Peyer's patch (tissue), 4 donors: ENCODE data around the gene NLGN1. TPM values are rescaled to one million over a fixed set of nuclear protein-coding genes. Genes with fewer than 3 reads are reported as not detected.
"Not testable (repeated sequence)": the region's sequence is repeated elsewhere in the genome, so short reads cannot be mapped to it uniquely, and the experiment has no call there.

Source experiments
- DNase-seq, 3 donors: peaks; one replicate each; pipeline ENCODE4 v3.0.0-alpha.2; 2017 to 2019
- H3K27ac ChIP-seq, 4 donors: fragments of 200-600 bp; sonication (generic); one replicate each; pipeline ENCODE4 v1.5.1; 2016 to 2019
- H3K27me3 ChIP-seq, 2 donors: fragments of 200-600 bp; sonication (generic); one replicate each; pipeline ENCODE4 v1.5.1; 2019
- H3K36me3 ChIP-seq, 3 donors: fragments of 200-600 bp; sonication (generic); one replicate each; pipeline ENCODE4 v1.5.1; 2016 to 2019
- H3K4me1 ChIP-seq, 4 donors: fragments of 200-600 bp; sonication (generic); one replicate each; pipeline ENCODE4 v1.5.1; 2016 to 2019
- H3K4me3 ChIP-seq, 4 donors: fragments of 200-600 bp; sonication (generic); 1 replicate in 3 of 4; 2 replicates in 1 of 4; pipeline ENCODE4 v1.5.1; 2016 to 2019; ENCODE audit warnings: mild to moderate bottlenecking in 1 of 4
- H3K9me3 ChIP-seq, 4 donors: fragments of 200-600 bp; sonication (generic); one replicate each; pipeline ENCODE4 v1.5.1; 2016 to 2019; ENCODE audit warnings: mild to moderate bottlenecking in 1 of 4
- POLR2A ChIP-seq, 2 donors: fragments of 450-650 bp; IDR thresholded peaks; one replicate each; pipeline ENCODE4 v1.5.1; 2017; ENCODE audit warnings: antibody characterized with exemption in 2 of 2, mild to moderate bottlenecking in 2 of 2, moderate library complexity in 2 of 2
- total RNA-seq, 4 donors: library from RNA; depleted of rRNA; stranded (reverse); fragments of >200 nt; gene quantifications; one replicate each; pipeline ENCODE4 v1.1.0, GENCODE V29; 2016
- TF ChIP-seq, protein P1 (sequence below), 6 experiments: fragments of 450-650 bp in 4 of 6; fragments of 200-600 bp in 2 of 6; sonication (generic) in 1 of 6; IDR thresholded peaks; one replicate each; pipeline ENCODE4 v1.5.1; 2017 to 2019; ENCODE audit warnings: antibody characterized with exemption in 6 of 6, mild to moderate bottlenecking in 3 of 6, moderate library complexity in 1 of 6

Gene NLGN1
- total RNA-seq, 4 donors from 2014 or later = 0.18 to 3.3 (median 1.3) TPM

DNA sequence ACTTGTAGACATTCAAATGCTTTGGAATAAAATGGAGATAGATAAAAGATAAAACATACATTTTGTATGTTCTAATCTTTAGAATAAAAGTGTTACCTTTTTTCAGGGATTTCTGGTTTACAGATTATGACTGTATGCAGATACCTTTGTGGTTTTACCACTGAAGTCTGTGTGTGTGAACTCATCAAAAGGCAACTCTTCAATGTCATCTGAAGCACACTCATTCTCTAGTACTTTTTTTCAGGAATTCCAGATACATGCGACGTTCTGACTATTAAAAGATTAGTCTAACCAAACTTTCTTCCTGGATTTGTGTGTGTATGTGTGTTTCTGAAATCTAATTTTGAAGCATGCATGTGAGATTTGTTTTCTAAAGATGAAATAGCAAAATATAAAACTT lies 188.6 kb downstream of the NLGN1 start:
- Histone ChIP-seq H3K27ac (no peak overlapping the region), H3K4me3 (no peak overlapping the region), H3K4me1 (no peaks in the 10 kb centered on the region), H3K36me3 (no peaks in the 10 kb centered on the region), H3K9me3 (no peaks in the 10 kb centered on the region), H3K27me3 (no peaks in the 10 kb centered on the region)
- DNase-seq = no peak
- no peak for TF ChIP-seq POLR2A (IDR thresholded peaks at IDR 0.05)
- TF ChIP-seq, protein P1, sequence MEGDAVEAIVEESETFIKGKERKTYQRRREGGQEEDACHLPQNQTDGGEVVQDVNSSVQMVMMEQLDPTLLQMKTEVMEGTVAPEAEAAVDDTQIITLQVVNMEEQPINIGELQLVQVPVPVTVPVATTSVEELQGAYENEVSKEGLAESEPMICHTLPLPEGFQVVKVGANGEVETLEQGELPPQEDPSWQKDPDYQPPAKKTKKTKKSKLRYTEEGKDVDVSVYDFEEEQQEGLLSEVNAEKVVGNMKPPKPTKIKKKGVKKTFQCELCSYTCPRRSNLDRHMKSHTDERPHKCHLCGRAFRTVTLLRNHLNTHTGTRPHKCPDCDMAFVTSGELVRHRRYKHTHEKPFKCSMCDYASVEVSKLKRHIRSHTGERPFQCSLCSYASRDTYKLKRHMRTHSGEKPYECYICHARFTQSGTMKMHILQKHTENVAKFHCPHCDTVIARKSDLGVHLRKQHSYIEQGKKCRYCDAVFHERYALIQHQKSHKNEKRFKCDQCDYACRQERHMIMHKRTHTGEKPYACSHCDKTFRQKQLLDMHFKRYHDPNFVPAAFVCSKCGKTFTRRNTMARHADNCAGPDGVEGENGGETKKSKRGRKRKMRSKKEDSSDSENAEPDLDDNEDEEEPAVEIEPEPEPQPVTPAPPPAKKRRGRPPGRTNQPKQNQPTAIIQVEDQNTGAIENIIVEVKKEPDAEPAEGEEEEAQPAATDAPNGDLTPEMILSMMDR (IDR thresholded peaks at IDR 0.05) = no peak

DNA sequence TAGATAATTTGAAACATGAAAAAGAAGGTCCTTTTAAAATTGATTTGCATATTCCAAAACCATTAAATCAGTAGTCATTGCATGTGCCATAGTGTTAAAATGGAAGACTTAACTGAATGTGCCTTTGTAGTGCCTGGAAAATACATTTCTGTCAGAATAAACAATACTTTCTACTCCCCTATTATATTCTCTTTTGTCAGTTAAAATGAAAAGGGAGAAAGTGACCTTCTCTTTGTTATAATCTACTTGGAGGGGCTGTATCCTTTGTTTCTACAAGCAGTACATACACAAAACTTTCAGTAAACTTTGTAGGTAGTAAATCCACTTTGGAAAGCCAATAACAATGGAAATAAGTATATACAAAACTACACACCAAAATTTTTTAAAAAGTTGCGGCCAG lies 189.5 kb downstream of the NLGN1 start:
- no peak for TF ChIP-seq POLR2A (IDR thresholded peaks at IDR 0.05)
- TF ChIP-seq, protein P1 (IDR thresholded peaks at IDR 0.05) = no peak
- Histone ChIP-seq H3K36me3 (no peaks in the 10 kb centered on the region), H3K27ac (no peak overlapping the region), H3K4me3 (no peak overlapping the region), H3K27me3 (no peaks in the 10 kb centered on the region), H3K4me1 (no peaks in the 10 kb centered on the region), H3K9me3 (no peaks in the 10 kb centered on the region)
- DNase-seq = no peak

DNA sequence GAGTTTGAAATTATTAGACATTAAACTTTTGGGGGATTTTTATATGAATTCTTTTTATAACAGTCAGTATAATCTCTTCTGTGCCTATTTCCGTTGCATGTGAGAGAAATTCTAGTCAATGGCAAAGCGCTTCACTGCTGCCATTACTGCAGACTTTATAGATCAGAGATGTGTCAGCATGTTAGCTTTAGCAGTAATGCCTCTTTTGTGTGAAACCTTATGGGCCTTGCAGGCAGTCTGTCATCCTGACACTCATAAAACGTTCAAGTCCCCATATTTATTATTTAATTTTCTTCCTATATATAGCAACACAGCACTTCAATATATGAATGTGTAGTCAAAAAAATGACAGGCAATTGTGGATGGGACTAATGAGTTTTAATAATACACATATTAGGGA lies 191.0 kb downstream of the NLGN1 start:
- H3K9me3 ChIP-seq = no peaks in the 10 kb centered on the region
- no peak overlapping the region for H3K4me3 ChIP-seq
- no peak for TF ChIP-seq POLR2A (IDR thresholded peaks at IDR 0.05)
- TF ChIP-seq, protein P1 (IDR thresholded peaks at IDR 0.05) = no peak
- H3K4me1 ChIP-seq = no peaks in the 10 kb centered on the region
- H3K27me3 ChIP-seq = no peaks in the 10 kb centered on the region
- no peak for DNase-seq
- H3K27ac ChIP-seq = no peak overlapping the region
- no peaks in the 10 kb centered on the region for H3K36me3 ChIP-seq

DNA sequence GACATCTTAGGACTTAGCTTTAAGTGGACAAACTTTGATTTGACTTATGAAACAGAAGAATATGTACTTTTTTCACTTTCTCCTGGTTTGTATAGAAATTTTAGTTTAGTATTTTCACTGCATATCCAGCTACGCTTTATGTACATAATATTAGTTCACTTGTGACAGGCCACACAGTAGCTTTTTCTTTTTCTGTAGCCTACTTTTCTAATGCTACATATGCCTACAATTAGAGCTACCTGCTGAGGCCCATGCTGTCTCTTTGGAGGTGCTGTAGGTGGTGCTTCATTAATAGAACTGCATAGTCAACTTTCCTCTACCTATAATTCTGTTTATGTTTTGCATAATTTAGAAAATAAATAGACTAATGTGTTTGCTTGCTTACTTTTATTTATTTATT lies 191.6 kb downstream of the NLGN1 start:
- no peak overlapping the region for H3K4me3 ChIP-seq
- H3K27me3 ChIP-seq = no peaks in the 10 kb centered on the region
- TF ChIP-seq, protein P1 (IDR thresholded peaks at IDR 0.05) = no peak
- no peak for TF ChIP-seq POLR2A (IDR thresholded peaks at IDR 0.05)

DNA sequence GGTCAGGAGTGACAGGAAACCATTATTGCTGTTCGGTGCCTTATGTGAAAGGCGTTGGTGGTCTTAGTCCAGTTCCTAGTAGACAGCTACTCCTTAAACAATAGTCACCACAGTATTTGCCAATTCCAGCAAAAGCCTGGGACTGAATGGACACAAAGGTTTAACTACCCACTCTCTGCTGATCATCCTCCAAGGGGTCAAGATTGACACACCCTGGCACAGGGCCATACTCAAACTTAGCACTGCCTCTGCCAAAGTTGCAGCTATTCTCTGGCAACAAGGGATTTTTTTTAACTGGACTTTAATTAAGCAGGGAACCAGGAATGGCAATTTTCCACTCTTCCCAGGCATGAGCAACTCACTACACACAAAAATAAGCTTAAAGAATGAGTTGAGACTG lies 193.9 kb downstream of the NLGN1 start:
- Histone ChIP-seq H3K4me3 (no peak overlapping the region), H3K27me3 (no peaks in the 10 kb centered on the region), H3K4me1 (no peaks in the 10 kb centered on the region), H3K9me3 (no peaks in the 10 kb centered on the region), H3K27ac (no peak overlapping the region), H3K36me3 (no peaks in the 10 kb centered on the region)
- no peak for TF ChIP-seq POLR2A (IDR thresholded peaks at IDR 0.05)
- TF ChIP-seq, protein P1 (IDR thresholded peaks at IDR 0.05) = no peak
- DNase-seq = no peak

More for the DNA sequence above, 191.6 kb downstream of the NLGN1 start:
- no peak overlapping the region for H3K27ac ChIP-seq
- no peaks in the 10 kb centered on the region for H3K9me3 ChIP-seq
- no peak for DNase-seq
- no peaks in the 10 kb centered on the region for H3K36me3 ChIP-seq
- no peaks in the 10 kb centered on the region for H3K4me1 ChIP-seq

DNA sequence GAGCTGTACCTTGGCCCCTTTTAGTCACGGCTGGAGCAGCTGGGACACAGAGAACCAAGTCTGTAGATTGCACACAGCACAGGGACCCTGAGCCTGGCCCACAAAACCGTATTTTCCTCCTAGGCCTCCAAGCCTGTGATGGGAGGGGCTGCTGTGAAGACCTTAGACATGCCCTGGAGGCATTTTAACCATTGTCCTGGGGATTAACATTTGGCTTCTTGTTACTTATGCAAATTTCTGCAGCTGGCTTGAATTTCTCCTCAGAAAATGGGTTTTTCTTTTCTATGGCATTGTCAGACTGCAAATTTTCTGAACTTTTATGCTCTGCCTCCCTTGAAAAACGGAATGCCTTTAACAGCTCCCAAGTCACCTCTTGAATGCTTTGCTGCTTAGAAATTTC lies 197.3 kb downstream of the NLGN1 start:
- H3K27me3 ChIP-seq, H3K27ac ChIP-seq, H3K36me3 ChIP-seq, H3K4me3 ChIP-seq, H3K9me3 ChIP-seq, H3K4me1 ChIP-seq, DNase-seq: not testable (repeated sequence)
